Astrocyte (in vitro differentiated cells and primary cell): ENCODE measurements around the gene RFX7.

Experiments used
- EZH2 ChIP-seq: IDR thresholded peaks from 2 replicates; pipeline ENCODE4 v1.6.1; 2012; ENCODE audit warnings: mild to moderate bottlenecking, low read length, inconsistent platforms; ENCODE audit not compliant: insufficient read depth
- TF ChIP-seq, protein P1 (sequence below): IDR thresholded peaks from 2 replicates; pipeline ENCODE4 v1.5.1; 2011; ENCODE audit warnings: low read depth, mild to moderate bottlenecking, inconsistent platforms, low read length, moderate library complexity; ENCODE audit not compliant: insufficient read depth

GRCh38 chr15:56165234-56165633 lies 78.4 kb downstream of the RFX7 start:
- TF ChIP-seq, protein P1, sequence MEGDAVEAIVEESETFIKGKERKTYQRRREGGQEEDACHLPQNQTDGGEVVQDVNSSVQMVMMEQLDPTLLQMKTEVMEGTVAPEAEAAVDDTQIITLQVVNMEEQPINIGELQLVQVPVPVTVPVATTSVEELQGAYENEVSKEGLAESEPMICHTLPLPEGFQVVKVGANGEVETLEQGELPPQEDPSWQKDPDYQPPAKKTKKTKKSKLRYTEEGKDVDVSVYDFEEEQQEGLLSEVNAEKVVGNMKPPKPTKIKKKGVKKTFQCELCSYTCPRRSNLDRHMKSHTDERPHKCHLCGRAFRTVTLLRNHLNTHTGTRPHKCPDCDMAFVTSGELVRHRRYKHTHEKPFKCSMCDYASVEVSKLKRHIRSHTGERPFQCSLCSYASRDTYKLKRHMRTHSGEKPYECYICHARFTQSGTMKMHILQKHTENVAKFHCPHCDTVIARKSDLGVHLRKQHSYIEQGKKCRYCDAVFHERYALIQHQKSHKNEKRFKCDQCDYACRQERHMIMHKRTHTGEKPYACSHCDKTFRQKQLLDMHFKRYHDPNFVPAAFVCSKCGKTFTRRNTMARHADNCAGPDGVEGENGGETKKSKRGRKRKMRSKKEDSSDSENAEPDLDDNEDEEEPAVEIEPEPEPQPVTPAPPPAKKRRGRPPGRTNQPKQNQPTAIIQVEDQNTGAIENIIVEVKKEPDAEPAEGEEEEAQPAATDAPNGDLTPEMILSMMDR: no peak
- no peak for TF ChIP-seq EZH2
